H1 (cell line): ENCODE results near the gene TRPV2.
A peak's percentile ranks its signal among the peaks of the same experiment; 100 is the strongest.

Experiments
- CTCF ChIP-seq, 3 experiments: IDR thresholded peaks; 1 replicate in 2 of 3; 2 replicates in 1 of 3; pipeline versions ENCODE4 v1.5.1 to v1.6.1; 2011; ENCODE audit warnings: low read length in 3 of 3, mild to moderate bottlenecking in 3 of 3, inconsistent platforms in 2 of 3, low read depth in 1 of 3, moderate library complexity in 1 of 3; ENCODE audit not compliant: insufficient read depth in 1 of 3; ENCODE audit errors: control extremely low read depth in 1 of 3
- EP300 ChIP-seq, 2 experiments: IDR thresholded peaks; 1 replicate in 1 of 2; 2 replicates in 1 of 2; pipeline ENCODE4 v1.6.1; 2011 to 2012; ENCODE audit warnings: low read depth in 2 of 2, low read length in 2 of 2, mild to moderate bottlenecking in 2 of 2, borderline replicate concordance in 1 of 2, inconsistent platforms in 1 of 2, moderate library complexity in 1 of 2
- GABPA ChIP-seq: IDR thresholded peaks from 2 replicates; pipeline ENCODE4 v1.6.1; 2011; ENCODE audit warnings: mild to moderate bottlenecking, low read length, moderate library complexity, borderline replicate concordance; ENCODE audit not compliant: insufficient read depth
- MAFK ChIP-seq: IDR thresholded peaks from 2 replicates; pipeline ENCODE4 v1.6.1; 2012; ENCODE audit warnings: low read depth, mild to moderate bottlenecking, improper control_type of control experiment, low read length
- MAX ChIP-seq: IDR thresholded peaks from 2 replicates; pipeline ENCODE4 v1.6.1; 2012; ENCODE audit warnings: inconsistent platforms
- POLR2AphosphoS5 ChIP-seq: IDR thresholded peaks from 2 replicates; pipeline ENCODE4 v1.6.1; 2011; ENCODE audit warnings: low read depth, low read length
- RXRA ChIP-seq: IDR thresholded peaks from 2 replicates; pipeline ENCODE4 v1.6.1; 2011; ENCODE audit warnings: low read depth, mild to moderate bottlenecking, low read length, moderate library complexity; ENCODE audit not compliant: insufficient read depth
- SIN3A ChIP-seq, 2 experiments: IDR thresholded peaks in 1 of 2; conservative IDR thresholded peaks in 1 of 2; 2 replicates each; pipeline ENCODE4 v1.6.1; 2011 to 2012; ENCODE audit warnings: low read length in 2 of 2, improper control_type of control experiment in 1 of 2, low read depth in 1 of 2, mild to moderate bottlenecking in 1 of 2
- SP1 ChIP-seq: IDR thresholded peaks from 2 replicates; pipeline ENCODE4 v1.6.1; 2011; ENCODE audit warnings: low read depth, low read length

- TF ChIP-seq CTCF (IDR thresholded peaks at IDR 0.05; ENCODE audit: control extremely low read depth in 1 of 3, insufficient read depth in 1 of 3, low read depth in 1 of 3, low read length in 3 of 3) = peak in 1 of 3 experiments; percentile 2; a peak in 1 of 4 replicates
- no peak for TF ChIP-seq EP300 (IDR thresholded peaks at IDR 0.05; ENCODE audit: borderline replicate concordance in 1 of 2, low read depth in 2 of 2, low read length in 2 of 2)
- 0 out of 2 replicates have a peak, but pooled peaks have one; percentile 24 for TF ChIP-seq POLR2AphosphoS5
- TF ChIP-seq MAFK = no peak
- TF ChIP-seq GABPA = no peak
- no peak for TF ChIP-seq SIN3A (conservative IDR thresholded peaks at IDR 0.05 in 1 of 2, IDR thresholded peaks at IDR 0.05 in 1 of 2; ENCODE audit: low read depth in 1 of 2, low read length in 2 of 2)
- TF ChIP-seq RXRA = no peak
- no peak for TF ChIP-seq SP1
- TF ChIP-seq MAX = peak; percentile 69
These were observed 69.2 kb downstream of the TRPV2 start for GRCh38 chr17:16484445-16485175.
